Embryonic facial prominence (tissue), 1 donor: Measurements from ENCODE around the gene APC2.
"Not testable (repeated sequence)": the region's sequence is repeated elsewhere in the genome, so short reads cannot be mapped to it uniquely, and the experiment has no call there.

Experiments used
- DNase-seq: peaks from one replicate; pipeline ENCODE4 v3.0.0-alpha.2; 2016; ENCODE audit errors: extremely low spot score

Gene APC2

DNA sequence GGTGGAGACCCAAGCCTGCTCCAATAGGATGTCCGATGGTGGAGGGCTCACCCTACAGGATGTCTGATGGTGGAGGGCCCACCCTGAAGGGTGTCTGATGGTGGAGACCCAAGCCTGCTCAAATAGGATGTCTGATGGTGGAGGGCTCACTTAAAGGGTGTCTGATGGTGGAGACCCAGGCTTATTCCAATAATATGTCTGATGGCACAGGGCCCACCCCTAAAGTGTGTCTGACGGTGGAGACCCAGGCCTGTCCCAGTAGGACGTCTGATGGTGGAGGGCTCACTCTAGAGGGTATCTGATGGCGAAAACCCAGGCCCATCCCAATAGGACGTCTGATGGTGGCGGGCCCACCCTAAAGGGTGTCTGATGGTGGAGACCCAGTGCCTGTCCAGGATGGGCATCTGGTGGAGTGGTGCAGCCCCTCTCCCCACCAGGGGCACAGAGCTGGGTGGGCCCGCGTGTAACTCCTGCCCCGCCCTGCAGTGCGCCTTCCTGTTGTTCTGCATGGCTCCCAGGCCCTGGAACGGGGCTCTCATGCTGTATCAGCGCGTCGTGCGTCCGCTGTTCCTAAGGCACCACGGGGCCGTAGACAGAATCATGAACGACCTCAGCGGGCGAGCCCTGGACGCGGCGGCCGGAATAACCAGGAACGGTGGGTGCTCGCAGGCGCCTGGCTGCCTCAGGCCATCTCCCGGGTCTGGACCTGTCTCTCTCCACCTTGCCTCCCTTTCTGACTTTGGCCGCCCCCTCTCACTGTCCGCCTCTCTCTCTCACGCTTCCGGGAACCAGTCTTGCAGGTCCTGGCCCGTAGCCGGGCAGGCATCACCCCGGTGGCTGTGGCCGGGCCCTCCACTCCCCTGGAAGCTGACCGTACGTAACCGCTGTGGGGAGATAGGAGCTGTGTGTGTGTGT lies 46.1 kb downstream of the APC2 start:
- no peak for DNase-seq

DNA sequence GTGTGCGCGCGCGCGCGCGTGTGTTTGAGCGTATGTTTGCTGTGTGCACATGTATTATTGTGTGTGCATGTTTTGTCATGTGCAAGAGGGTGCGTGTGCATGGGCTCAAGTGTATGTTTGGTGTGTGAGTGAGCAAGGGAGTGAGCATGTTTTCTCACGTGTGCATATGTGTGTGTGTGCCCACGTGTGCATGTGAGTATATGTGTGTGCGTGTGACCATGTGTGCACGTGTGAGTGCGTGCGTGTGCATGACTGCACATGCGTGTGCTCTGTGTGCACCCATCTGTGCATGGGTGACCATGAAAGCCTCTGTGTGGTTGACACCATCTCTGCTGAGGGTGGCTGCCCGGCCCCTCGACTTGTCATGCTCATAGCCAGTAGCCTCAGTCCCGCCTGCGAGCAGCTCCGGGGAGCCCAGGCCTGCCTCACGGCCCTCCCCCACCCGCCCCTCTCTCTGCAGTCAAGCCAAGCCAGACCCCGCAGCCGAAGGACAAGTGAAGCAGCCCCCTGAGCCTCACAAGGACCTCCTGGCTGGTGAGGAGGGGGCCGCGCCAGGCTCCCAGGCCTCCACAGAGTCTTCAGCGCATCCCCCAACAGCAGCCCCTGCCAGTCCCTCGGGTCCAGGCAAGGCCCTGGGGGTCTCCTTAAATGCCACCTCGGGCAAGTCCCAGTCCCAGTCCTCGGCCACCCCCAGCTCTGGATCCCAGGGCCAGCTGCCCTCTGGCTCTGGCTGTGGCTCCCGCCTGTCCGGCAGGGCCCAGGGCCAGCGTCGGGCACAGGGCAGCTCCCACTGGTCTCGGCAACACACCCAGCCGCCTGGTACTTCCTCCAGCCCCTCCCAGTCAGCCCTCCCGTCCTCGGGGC lies 47.0 kb downstream of the APC2 start:
- no peak for DNase-seq

DNA sequence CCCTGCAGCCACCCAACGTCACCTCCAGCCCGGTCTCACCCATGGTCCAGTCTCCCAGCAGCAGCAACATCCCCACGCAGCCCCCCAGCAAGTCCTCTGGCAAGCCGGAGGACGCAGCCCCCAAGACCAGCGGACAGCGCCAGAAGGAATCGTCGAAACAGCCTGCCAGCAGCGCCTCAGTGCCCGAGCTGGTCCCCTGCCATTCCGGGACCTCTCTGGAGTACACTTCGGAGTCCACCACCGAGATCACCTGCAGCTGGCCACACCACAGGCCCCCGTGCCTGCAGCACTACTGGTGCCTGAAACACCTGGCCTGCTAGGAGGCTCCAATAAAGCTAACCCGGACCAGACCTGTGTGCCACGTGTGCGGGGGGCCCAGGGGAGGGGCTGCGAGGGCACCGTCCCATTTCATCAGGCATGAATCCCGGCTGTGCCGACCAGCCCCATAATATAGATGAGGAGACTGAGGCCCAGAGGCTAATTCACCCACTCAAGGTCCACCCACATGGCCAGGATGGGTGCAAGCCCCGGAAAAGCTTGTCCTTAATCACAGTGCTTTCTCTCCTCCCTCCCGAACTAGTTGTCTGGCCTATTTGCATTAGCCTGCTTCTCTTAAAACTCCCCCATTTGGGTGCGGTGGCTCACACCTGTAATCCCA lies 47.8 kb downstream of the APC2 start:
- DNase-seq = no peak

DNA sequence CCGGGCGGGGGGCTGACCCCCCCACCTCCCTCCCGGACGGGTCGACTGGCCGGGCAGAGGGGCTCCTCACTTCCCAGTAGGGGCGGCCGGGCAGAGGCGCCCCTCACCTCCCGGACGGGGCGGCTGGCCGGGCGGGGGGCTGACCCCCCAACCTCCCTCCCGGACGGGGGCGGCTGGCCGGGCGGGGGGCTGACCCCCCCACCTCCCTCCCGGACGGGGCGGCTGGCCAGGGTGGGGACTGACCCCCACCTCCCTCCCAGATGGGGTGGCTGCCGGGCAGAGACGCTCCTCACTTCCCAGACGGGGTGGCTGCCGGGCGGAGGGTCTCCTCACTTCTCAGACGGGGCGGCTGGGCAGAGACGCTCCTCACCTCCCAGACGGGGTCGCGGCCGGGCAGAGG lies 49.3 kb downstream of the APC2 start:
- not testable (repeated sequence) for DNase-seq

DNA sequence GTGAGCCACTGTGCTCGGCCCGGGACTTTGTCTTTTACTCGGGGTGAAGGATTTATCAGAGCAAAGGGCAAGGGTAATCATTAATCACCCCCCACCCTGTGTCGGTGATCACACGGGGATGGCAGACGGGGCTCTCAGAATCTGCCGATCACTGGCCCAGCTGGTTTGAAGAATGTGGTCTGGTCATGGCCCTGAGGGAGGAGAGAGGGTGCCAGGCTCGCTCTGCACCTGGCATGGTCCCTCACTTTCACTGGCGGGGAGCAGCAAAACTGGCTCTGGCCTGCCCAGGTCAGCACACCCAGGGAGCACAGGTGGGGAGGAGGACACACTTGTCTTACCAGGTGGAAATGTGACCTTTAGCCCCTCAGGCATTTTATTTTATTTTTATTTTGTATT lies 51.3 kb downstream of the APC2 start:
- no peak for DNase-seq

DNA sequence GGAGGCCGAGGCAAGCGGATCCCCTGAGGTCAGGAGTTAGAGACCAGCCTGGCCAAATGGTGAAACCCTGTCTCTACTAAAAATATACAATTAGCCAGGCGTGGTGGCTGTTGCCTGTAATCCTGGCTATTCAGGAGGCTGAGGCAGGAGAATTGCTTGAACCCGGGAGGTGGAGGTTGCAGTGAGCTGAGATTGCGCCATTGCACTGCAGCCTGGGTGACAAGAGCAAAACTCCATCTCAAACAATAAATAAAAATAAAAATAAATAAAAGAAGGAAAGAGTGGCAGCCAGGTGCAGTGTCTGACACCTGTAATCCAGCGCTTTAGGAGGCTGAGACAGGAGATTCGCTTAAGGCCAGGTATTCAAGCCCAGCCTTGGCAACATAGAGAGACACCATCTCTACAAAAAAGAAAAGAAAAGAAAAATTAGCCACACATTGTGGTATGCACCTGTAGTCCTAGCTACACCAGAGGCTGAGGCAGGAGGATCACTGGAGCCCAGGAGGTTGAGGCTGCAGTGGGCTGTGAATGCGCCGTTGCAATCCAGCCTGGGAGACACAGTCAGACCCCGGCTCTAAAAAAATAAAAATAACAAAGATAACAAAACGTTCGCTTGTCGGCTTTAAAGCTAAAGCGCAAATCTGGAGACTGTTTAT lies 52.6 kb downstream of the APC2 start:
- DNase-seq = no peak

DNA sequence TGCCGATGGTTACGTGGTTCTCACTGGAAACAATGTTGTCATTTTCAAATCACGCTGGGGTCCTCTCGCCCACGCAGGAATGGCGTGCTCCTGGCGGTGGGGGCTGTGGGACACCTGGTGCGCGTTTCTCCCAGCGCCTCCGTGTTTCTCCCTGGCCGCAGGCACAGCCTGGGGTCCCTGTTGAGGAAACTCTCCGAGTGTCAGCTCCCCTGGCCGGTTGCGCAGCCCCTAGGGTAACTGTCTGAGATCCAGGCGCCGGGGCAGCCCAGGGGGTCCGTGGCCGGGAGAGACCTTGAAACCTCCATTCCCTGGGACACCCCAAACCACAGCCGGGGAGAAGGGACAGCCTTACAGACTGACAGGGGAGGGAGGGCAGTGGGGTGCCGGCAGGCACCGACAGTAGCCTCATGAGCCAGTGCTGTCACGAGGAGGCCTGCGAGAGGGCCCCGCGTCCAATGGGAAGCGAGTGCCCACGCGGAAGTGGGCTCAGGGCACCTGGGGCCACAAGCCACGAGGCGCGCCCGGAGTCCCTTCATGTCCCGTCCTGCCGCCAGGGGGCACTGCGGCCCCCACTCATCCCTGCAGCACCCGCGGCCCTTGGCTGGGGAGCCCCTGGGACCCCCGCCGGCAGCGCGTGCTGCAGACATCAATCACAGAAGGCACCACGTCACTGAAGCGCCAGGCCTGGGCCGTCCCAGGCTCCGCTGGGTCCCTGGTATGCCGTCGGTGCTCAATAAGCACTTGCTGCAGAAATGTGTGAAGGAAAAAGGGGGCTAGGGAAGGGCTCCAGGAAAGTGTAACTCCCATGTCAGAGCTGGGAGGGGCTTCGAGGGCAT lies 53.4 kb downstream of the APC2 start:
- DNase-seq = no peak

DNA sequence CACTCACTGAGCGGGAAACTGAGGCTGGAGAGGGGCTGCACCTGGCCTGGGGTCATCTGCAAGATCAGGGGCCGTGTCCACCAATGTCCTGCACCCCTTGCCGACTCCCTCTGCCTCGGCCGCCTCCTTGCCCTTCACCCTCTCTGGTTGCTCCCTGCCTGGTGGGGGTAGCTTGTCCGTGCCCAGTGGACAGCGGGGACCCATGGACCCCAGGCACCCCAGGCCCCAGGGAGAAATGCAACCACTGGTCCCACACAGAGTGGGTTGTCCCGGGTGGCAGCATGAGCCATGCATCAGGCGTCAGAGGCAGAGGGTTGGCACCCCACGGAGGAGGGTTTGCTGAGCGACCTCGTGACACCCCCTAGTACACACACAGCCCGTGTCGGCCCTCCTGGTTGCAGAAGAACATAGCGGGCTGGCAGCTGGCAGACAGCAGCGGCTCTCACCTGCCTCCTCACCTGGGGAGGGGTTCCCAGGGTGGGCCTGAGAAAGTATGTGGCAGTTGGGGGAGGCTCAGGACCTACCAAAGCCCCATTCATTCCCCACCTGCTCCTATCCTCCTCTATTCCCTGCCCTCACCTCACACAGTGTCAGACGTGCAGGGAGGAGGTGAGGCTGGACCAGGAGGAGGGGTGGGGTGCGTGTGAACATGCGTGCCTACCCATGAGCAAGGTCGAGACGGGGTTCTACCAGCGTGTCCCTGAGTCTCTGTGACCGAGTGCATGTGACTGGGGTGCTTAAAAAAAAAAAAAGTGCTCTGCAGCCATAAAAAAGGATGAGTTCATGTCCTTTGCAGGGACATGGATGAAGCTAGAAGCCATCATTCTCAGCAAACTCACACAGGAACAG lies 54.2 kb downstream of the APC2 start:
- no peak for DNase-seq

DNA sequence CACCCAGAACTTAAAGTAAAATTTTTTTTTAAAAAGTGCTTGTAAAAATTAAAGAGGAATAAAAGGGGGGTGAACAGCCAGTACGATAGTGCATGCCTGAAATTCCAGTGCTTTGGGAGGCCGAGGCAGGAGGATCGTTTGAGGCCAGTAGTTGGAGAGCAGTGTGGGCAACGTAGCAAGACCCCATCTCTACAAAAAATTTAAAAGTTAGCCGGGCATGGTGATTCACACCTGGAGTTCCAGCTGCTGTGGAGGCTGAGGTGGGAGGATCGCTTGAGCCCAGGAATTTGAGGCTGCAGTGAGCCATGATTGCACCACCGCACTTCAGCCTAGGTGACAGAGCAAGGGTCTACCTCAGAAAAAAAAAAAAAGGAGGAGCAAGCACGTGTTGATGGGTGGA lies 55.1 kb downstream of the APC2 start:
- DNase-seq = no peak

DNA sequence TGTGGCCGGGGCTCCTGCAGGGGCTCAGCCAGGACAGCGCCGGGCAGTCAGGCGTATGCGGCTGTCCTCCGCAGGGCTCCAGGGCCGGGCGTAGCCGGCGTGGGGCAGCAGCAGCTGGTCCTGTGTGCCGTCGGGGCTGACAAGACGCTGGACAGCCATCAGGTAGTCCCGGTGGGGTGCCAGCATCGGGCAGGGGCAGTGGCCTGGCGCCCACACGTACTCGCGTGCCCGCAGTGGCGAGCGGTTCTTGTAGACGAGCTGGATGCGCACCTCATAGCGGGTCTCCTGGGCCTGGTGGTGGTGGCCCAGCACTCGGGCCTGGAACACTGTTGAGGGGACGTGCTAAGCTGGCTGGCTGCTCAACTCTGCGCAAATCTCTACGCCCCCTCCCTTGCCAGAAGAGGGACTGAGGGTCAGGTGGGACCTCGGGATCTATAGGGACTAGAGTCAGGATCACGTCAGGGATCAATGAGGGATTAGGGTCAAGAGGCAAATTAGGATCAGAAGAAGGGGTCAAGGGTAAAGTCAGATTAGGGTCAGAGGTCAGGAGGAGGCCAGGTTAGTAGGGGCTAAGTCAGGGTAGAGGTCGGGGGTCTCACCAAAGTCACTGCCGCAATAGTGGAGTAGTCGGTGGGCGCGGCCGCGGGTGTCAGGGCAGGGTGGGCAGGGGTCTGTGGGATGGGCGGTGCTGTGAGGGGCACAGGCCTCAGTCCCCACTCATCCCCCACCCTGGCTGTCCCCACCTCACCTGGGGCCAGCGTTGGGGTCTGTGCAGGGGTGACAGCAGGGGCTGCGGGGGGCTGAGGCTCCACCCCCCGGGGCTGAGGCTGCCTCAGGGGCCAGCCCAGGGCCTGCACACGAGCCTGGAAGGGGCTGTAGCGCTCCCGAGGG lies 56.3 kb downstream of the APC2 start:
- no peak for DNase-seq

DNA sequence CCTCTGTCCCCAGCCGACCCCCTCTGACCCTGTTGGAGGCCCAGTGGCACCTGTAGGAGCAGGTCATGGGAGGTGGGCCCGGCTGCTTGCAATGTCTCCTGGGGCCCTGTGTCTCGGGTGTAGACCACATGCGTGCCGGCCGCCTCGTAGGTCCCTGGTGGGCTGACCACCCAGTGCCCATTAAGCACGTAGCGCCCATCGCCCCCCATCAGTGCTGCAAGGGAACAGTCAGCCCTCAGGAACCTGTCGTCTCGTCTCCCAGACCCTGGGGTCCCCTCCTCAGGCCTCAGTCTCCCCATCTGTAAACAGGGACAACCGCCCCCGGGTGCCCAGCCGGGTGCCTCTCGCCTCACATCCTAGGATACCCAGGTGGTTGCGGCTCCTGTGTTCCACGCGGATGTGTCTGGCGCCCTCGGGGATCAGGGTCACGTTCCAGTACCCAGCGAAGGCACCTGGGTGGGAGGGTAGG lies 57.3 kb downstream of the APC2 start:
- DNase-seq = no peak

DNA sequence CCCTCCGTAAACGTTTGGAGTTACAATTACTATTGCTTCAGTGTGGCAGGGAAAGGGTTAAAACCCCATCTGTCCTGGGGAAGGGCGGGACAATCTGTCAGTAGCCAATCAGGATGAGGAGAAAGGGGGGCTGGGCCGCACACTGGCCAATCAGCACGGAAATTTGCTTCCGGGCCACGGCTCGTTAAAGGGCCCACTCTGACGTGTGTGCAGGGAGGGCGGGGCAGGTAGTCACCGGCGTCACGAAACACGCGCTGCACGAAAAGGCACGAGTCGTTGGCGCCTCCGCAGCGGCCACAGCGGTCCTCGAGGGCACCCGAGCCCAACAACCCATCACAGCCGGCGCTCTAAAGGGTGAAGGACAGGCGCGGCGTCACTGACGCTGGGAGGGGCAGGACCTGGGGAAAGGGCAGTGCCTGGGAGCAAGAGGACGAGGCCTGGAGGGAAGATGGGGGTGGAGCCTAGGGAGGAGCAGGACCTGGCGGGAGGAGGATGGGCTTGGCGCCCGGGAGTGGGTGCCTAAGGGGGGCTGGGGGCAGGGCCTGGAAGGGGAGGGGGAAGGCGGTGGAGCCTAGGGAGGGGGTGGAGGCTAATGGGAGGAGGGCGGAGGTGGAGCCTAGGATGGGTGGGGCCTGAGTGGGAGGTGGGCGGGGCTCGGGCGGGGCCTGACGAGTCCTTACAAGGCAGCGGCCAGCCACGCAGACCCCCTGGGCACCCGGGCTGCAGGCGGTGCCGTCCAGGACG lies 58.0 kb downstream of the APC2 start:
- DNase-seq = peak; percentile 85

DNA sequence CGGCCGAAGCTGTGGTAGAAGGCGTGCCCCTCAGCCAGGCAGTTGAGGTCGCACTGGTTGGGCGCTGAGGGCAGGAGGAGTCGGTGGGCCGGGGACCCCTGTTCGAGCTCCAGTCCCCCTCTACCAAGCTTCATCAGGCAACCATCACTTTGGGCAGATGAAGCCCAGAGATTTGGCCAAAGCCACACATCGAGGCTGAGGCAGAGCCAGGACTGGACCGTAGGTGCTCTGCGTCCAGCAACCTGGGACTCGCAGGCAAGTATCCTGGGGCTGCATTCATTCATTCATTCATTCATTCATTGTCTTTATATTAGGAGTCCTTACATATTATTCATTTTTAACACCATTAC lies 58.6 kb downstream of the APC2 start:
- DNase-seq = no peak

DNA sequence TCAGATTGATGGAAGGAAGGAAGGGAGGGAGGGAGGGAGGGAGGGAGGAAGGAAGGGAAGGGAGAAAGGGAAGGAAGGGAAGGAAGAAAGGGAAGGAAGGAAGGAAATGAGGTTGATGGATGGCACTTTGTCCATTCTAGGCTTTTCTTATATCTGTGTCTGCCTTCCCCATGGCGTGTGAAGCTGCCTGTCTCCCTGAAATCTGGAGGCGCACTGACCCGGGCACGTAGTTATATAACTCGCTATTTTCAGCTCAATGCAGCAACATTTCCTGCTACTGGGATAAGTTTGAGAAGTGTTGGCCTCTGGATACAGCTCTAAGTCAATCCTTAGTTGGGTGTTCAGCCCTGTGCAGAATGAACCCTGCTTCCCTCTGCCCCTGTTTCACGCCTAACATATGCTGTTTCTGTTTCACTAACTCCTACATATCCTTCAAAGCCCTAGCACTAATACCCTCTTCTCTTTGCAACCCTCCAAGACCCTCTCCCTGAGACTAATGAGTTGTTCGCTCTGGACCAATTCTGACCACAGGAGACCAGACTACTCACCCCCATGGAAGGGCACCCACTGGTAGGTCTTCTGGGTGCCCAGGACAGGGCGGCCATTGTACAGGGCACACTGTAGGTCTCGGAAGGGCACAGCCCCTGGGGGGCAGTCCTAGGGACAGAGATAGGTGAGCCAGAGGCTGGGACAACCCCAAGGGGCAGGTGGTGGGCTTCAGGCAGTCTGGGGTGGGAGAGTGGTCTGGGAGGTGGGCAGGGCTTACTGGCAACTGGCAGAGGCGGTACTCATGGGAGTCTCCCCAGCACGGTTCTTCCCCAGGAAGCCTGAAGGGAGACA lies 59.9 kb downstream of the APC2 start:
- DNase-seq = no peak

DNA sequence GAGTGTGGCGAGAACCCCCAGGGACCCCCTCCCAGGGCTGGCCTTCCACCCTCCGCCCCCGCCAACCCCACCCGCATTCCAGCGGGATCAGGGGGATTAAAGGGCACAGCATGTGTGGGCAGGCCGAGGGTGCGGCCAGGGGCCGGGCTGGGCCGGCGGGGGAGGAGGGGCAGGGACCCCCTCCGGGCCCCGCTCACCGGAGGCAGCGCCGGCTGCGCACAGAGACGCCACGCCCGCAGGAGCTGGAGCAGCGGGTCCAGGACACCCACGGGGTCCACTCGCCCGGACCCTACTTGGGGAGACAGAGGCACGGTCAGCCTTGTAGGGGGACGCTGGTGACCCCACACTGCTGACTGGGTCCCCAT lies 60.5 kb downstream of the APC2 start:
- DNase-seq = no peak

DNA sequence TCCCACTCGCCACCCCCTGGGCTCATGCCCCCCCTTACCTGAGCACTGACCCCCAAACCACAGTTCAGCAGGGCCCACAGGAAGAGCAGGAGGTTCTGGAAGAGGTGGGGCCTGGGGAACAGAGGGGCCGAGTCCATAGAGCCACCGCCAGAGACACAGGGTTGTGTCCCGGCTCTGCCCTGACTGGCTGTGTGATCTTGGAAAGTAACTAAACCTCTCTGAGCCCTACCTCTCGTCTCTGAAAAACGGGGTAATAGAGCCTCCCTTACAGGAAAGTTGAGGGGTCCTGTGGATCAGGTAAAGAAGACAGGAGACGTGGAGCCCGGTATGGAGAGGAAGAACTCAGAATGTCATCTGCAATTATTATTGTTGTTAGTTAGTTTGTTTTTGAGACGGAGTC lies 60.9 kb downstream of the APC2 start:
- DNase-seq = no peak
